Activated CD8-positive, alpha-beta T cell treated with anti-CD3 and anti-CD28 coated beads for 36 hours (primary cell): ENCODE measurements around the gene RAD51B. TPM values are rescaled to one million over a fixed set of nuclear protein-coding genes. Genes with fewer than 3 reads are reported as not detected.

Experiments
- ATAC-seq: fragments of 200-7000 bp; cut with Tn5 transposase; one replicate; pipeline ENCODE4 v1.10.0; 2021; ENCODE audit warnings: mild to moderate bottlenecking, moderate library complexity
- CTCF ChIA-PET: fragments of 350-600 bp; sonication (Branson Sonifier 250); formaldehyde crosslinking; loops from one replicate; lab custom pipeline; 2021; ENCODE audit warnings: antibody characterized with exemption; lab: Charles Lee
- POLR2A ChIA-PET: fragments of 350-600 bp; sonication (Branson Sonifier 250); formaldehyde crosslinking; loops from one replicate; lab custom pipeline; 2021; ENCODE audit warnings: antibody characterized with exemption; lab: Charles Lee
- DNase-seq: peaks from one replicate; pipeline ENCODE4 v3.0.0-alpha.2; 2020
- H3K27ac Mint-ChIP-seq: one replicate; pipeline ENCODE4 v1.8.0; 2021; ENCODE audit warnings: mild to moderate bottlenecking, mixed read lengths
- H3K27me3 Mint-ChIP-seq: one replicate; pipeline ENCODE4 v1.8.0; 2021; ENCODE audit warnings: mixed read lengths
- H3K36me3 Mint-ChIP-seq: one replicate; pipeline ENCODE4 v1.8.0; 2021; ENCODE audit warnings: low read depth, mixed read lengths
- H3K4me1 Mint-ChIP-seq: one replicate; pipeline ENCODE4 v1.8.0; 2021; ENCODE audit warnings: low read depth, mixed read lengths
- H3K4me3 Mint-ChIP-seq: one replicate; pipeline ENCODE4 v1.8.0; 2021; ENCODE audit warnings: mild to moderate bottlenecking, moderate library complexity, mixed read lengths
- H3K9me3 Mint-ChIP-seq: one replicate; pipeline ENCODE4 v1.8.0; 2021; ENCODE audit warnings: mixed read lengths
- CTCF ChIP-seq: fragments of 200-600 bp; IDR thresholded peaks from one replicate; pipeline ENCODE4 v1.8.0; 2022; ENCODE audit warnings: antibody characterized with exemption, mild to moderate bottlenecking
- intact Hi-C: fragments of 100-400 bp; cut with micrococcal nuclease; formaldehyde crosslinking; loops from one replicate; pipeline ENCODE4 v1.10.0; 2022
- total RNA-seq, 2 experiments: library from RNA; stranded (reverse); gene quantifications; one replicate each; pipeline ENCODE4 v1.2.3, GENCODE V29; 2021

Gene RAD51B
- total RNA-seq, 2 experiments from 2014 or later, result 38.2 to 40.6 TPM

GRCh38 chr14:68525516-68525915, 705.9 kb downstream of the RAD51B start:
- intact Hi-C loops, result no loop called here
- Mint-ChIP-seq H3K27ac (no peak overlapping the region), H3K9me3 (peaks cover 14% of the 10 kb centered on the region), H3K27me3 (no peaks in the 10 kb centered on the region), H3K4me1 (peaks cover 3% of the 10 kb centered on the region), H3K4me3 (no peak overlapping the region), H3K36me3 (peaks cover 7% of the 10 kb centered on the region)
- ChIA-PET POLR2A (no interaction called here), CTCF (no interaction called here)
- no peak for TF ChIP-seq CTCF
- ATAC-seq (no peak), DNase-seq (no peak)

- peaks cover 9% of the 10 kb centered on the region for H3K36me3 Mint-ChIP-seq
- DNase-seq (no peak), ATAC-seq (no peak)
- no peak for TF ChIP-seq CTCF
- H3K4me3 Mint-ChIP-seq, result no peak overlapping the region
- intact Hi-C loops, result no loop called here
- POLR2A ChIA-PET, result no interaction called here
- no peaks in the 10 kb centered on the region for H3K27me3 Mint-ChIP-seq
- H3K27ac Mint-ChIP-seq, result no peak overlapping the region
- H3K9me3 Mint-ChIP-seq, result peaks cover 18% of the 10 kb centered on the region
- peaks cover 3% of the 10 kb centered on the region for H3K4me1 Mint-ChIP-seq
- CTCF ChIA-PET, result no interaction called here
These were observed 707.0 kb downstream of the RAD51B start for GRCh38 chr14:68526512-68527091.

- ATAC-seq, result no peak
- ChIA-PET CTCF (no interaction called here), POLR2A (no interaction called here)
- intact Hi-C loops, result no loop called here
- H3K4me1 Mint-ChIP-seq, result peaks cover 3% of the 10 kb centered on the region
- peaks cover 23% of the 10 kb centered on the region for H3K9me3 Mint-ChIP-seq
- no peak for TF ChIP-seq CTCF
- H3K4me3 Mint-ChIP-seq, result no peak overlapping the region
- peaks cover 9% of the 10 kb centered on the region for H3K36me3 Mint-ChIP-seq
- H3K27me3 Mint-ChIP-seq, result no peaks in the 10 kb centered on the region
- no peak overlapping the region for H3K27ac Mint-ChIP-seq
- no peak for DNase-seq
These were observed 707.8 kb downstream of the RAD51B start for GRCh38 chr14:68527329-68527851.

GRCh38 chr14:68528040-68528687, 708.6 kb downstream of the RAD51B start:
- no peak for TF ChIP-seq CTCF
- ChIA-PET CTCF (no interaction called here), POLR2A (interaction anchor here (0.6 to 0.8 kb wide), 3 partner anchors 8 to 14 kb away, joined by 3 read pairs; no protein-coding TSS in a partner anchor)
- no peak overlapping the region for H3K27ac Mint-ChIP-seq
- no peak for DNase-seq
- peaks cover 3% of the 10 kb centered on the region for H3K4me1 Mint-ChIP-seq
- intact Hi-C loops, result no loop called here
- no peaks in the 10 kb centered on the region for H3K27me3 Mint-ChIP-seq
- H3K9me3 Mint-ChIP-seq, result peaks cover 23% of the 10 kb centered on the region
- H3K36me3 Mint-ChIP-seq, result peaks cover 9% of the 10 kb centered on the region
- no peak overlapping the region for H3K4me3 Mint-ChIP-seq
- ATAC-seq, result no peak

GRCh38 chr14:68530443-68530842, 710.9 kb downstream of the RAD51B start:
- no peak overlapping the region for H3K27ac Mint-ChIP-seq
- peaks cover 23% of the 10 kb centered on the region for H3K9me3 Mint-ChIP-seq
- no peaks in the 10 kb centered on the region for H3K27me3 Mint-ChIP-seq
- ATAC-seq, result no peak
- intact Hi-C loops, result no loop called here
- ChIA-PET POLR2A (no interaction called here), CTCF (interaction anchor here (0.7 kb wide), 1 partner anchor 396 kb away, joined by 3 read pairs; no protein-coding TSS in a partner anchor)
- TF ChIP-seq CTCF, result no peak
- no peak for DNase-seq
- no peak overlapping the region for H3K4me3 Mint-ChIP-seq
- H3K4me1 Mint-ChIP-seq, result peaks cover 4% of the 10 kb centered on the region
- peaks cover 9% of the 10 kb centered on the region for H3K36me3 Mint-ChIP-seq
